Measurements from ENCODE around the gene CPA4. TPM values are rescaled to one million over a fixed set of nuclear protein-coding genes. Genes with fewer than 3 reads are reported as not detected.
"Not testable (repeated sequence)": the region's sequence is repeated elsewhere in the genome, so short reads cannot be mapped to it uniquely, and the experiment has no call there.

The CPA4 gene
- total RNA-seq, 2 experiments from 2014 or later: not detected

GRCh38 chr7:130319541-130319940, 26.6 kb downstream of the CPA4 start:
- H3K27me3 Mint-ChIP-seq: no peaks in the 10 kb centered on the region
- ChIA-PET POLR2A (no interaction called here), CTCF (no interaction called here)
- no peak overlapping the region for H3K27ac Mint-ChIP-seq
- no peaks in the 10 kb centered on the region for H3K36me3 Mint-ChIP-seq (ENCODE audit: low read depth)
- no peak overlapping the region for H3K4me3 Mint-ChIP-seq
- no peaks in the 10 kb centered on the region for H3K9me3 Mint-ChIP-seq
- no peaks in the 10 kb centered on the region for H3K4me1 Mint-ChIP-seq
- no peak for DNase-seq

- DNase-seq; H3K4me3 Mint-ChIP-seq; H3K4me1 Mint-ChIP-seq; H3K36me3 Mint-ChIP-seq (ENCODE audit: low read depth); H3K9me3 Mint-ChIP-seq; POLR2A ChIA-PET; H3K27me3 Mint-ChIP-seq; H3K27ac Mint-ChIP-seq: not testable (repeated sequence)
- CTCF ChIA-PET: interaction anchor here (0.6 kb wide), 1 partner anchor 204 kb away, joined by 3 read pairs; no protein-coding TSS in a partner anchor
These were observed 28.7 kb downstream of the CPA4 start for GRCh38 chr7:130321542-130322229.

GRCh38 chr7:130322615-130323014, 29.7 kb downstream of the CPA4 start:
- Mint-ChIP-seq H3K4me3 (no peak overlapping the region), H3K27ac (no peak overlapping the region), H3K9me3 (no peaks in the 10 kb centered on the region), H3K27me3 (no peaks in the 10 kb centered on the region), H3K4me1 (no peaks in the 10 kb centered on the region), H3K36me3 (ENCODE audit: low read depth) (no peaks in the 10 kb centered on the region)
- no peak for DNase-seq
- ChIA-PET POLR2A (no interaction called here), CTCF (no interaction called here)

- no peaks in the 10 kb centered on the region for H3K4me1 Mint-ChIP-seq
- no peak overlapping the region for H3K4me3 Mint-ChIP-seq
- ChIA-PET CTCF (interaction anchor here (0.6 kb wide), 1 partner anchor 24 kb away, joined by 3 read pairs; no protein-coding TSS in a partner anchor), POLR2A (no interaction called here)
- no peak overlapping the region for H3K27ac Mint-ChIP-seq
- no peak for DNase-seq
- H3K36me3 Mint-ChIP-seq (ENCODE audit: low read depth): no peaks in the 10 kb centered on the region
- no peaks in the 10 kb centered on the region for H3K9me3 Mint-ChIP-seq
- no peaks in the 10 kb centered on the region for H3K27me3 Mint-ChIP-seq
These were observed 31.5 kb downstream of the CPA4 start for GRCh38 chr7:130324306-130324943.

- ChIA-PET CTCF (no interaction called here), POLR2A (no interaction called here)
- Mint-ChIP-seq H3K9me3 (no peaks in the 10 kb centered on the region), H3K27me3 (no peaks in the 10 kb centered on the region), H3K27ac (no peak overlapping the region), H3K36me3 (ENCODE audit: low read depth) (no peaks in the 10 kb centered on the region), H3K4me1 (no peaks in the 10 kb centered on the region), H3K4me3 (no peak overlapping the region)
- no peak for DNase-seq
These were observed 36.7 kb downstream of the CPA4 start for GRCh38 chr7:130329681-130330080.

GRCh38 chr7:130332259-130333053, 39.5 kb downstream of the CPA4 start:
- Mint-ChIP-seq H3K4me3 (no peak overlapping the region), H3K27me3 (peaks cover 2% of the 10 kb centered on the region), H3K36me3 (ENCODE audit: low read depth) (no peaks in the 10 kb centered on the region), H3K4me1 (no peaks in the 10 kb centered on the region), H3K9me3 (no peaks in the 10 kb centered on the region), H3K27ac (no peak overlapping the region)
- ChIA-PET POLR2A (no interaction called here), CTCF (interaction anchor here (0.8 kb wide), 1 partner anchor 18 kb away, joined by 4 read pairs; no protein-coding TSS in a partner anchor)
- no peak for DNase-seq

GRCh38 chr7:130333832-130334231, 40.9 kb downstream of the CPA4 start:
- CTCF ChIA-PET: interaction anchor here (1.2 kb wide), 1 partner anchor 151 kb away, joined by 3 read pairs; no protein-coding TSS in a partner anchor
- POLR2A ChIA-PET: no interaction called here
- Mint-ChIP-seq H3K4me3 (no peak overlapping the region), H3K9me3 (no peaks in the 10 kb centered on the region), H3K36me3 (ENCODE audit: low read depth) (no peaks in the 10 kb centered on the region), H3K4me1 (no peaks in the 10 kb centered on the region), H3K27ac (no peak overlapping the region), H3K27me3 (peaks cover 2% of the 10 kb centered on the region)
- DNase-seq: no peak

- Mint-ChIP-seq H3K4me1 (no peaks in the 10 kb centered on the region), H3K9me3 (no peaks in the 10 kb centered on the region), H3K27me3 (peaks cover 2% of the 10 kb centered on the region), H3K36me3 (ENCODE audit: low read depth) (no peaks in the 10 kb centered on the region), H3K4me3 (no peak overlapping the region), H3K27ac (no peak overlapping the region)
- ChIA-PET CTCF (interaction anchor here (1.2 kb wide), 1 partner anchor 150 kb away, joined by 3 read pairs; no protein-coding TSS in a partner anchor), POLR2A (no interaction called here)
- DNase-seq: no peak
These were observed 41.3 kb downstream of the CPA4 start for GRCh38 chr7:130334274-130334673.

- CTCF ChIA-PET: interaction anchor here (0.6 kb wide), 1 partner anchor 306 kb away, joined by 3 read pairs; no protein-coding TSS in a partner anchor
- no peak overlapping the region for H3K27ac Mint-ChIP-seq
These were observed 44.5 kb downstream of the CPA4 start for GRCh38 chr7:130337410-130337971.

GRCh38 chr7:130338233-130338632, 45.3 kb downstream of the CPA4 start:
- Mint-ChIP-seq H3K4me1 (no peaks in the 10 kb centered on the region), H3K4me3 (no peak overlapping the region), H3K27ac (no peak overlapping the region), H3K36me3 (ENCODE audit: low read depth) (no peaks in the 10 kb centered on the region), H3K9me3 (peaks cover 2% of the 10 kb centered on the region), H3K27me3 (peaks cover 2% of the 10 kb centered on the region)
- ChIA-PET POLR2A (interaction anchor here (0.6 kb wide), 1 partner anchor 506 kb away, joined by 4 read pairs; no protein-coding TSS in a partner anchor), CTCF (no interaction called here)
- no peak for DNase-seq

More at GRCh38 chr7:130337410-130337971, 44.5 kb downstream of the CPA4 start:
- Mint-ChIP-seq H3K9me3 (peaks cover 2% of the 10 kb centered on the region), H3K4me1 (no peaks in the 10 kb centered on the region), H3K36me3 (ENCODE audit: low read depth) (no peaks in the 10 kb centered on the region), H3K4me3 (no peak overlapping the region), H3K27me3 (peaks cover 2% of the 10 kb centered on the region)
- POLR2A ChIA-PET: no interaction called here
- DNase-seq: no peak

GRCh38 chr7:130341882-130342281, 48.9 kb downstream of the CPA4 start:
- peaks cover 2% of the 10 kb centered on the region for H3K9me3 Mint-ChIP-seq
- no peak for DNase-seq
- ChIA-PET POLR2A (no interaction called here), CTCF (no interaction called here)
- H3K27me3 Mint-ChIP-seq: peaks cover 1% of the 10 kb centered on the region
- no peaks in the 10 kb centered on the region for H3K36me3 Mint-ChIP-seq (ENCODE audit: low read depth)
- H3K27ac Mint-ChIP-seq: no peak overlapping the region
- H3K4me3 Mint-ChIP-seq: no peak overlapping the region
- H3K4me1 Mint-ChIP-seq: no peaks in the 10 kb centered on the region

GRCh38 chr7:130342701-130343380, 49.9 kb downstream of the CPA4 start:
- peaks cover 1% of the 10 kb centered on the region for H3K27me3 Mint-ChIP-seq
- no peaks in the 10 kb centered on the region for H3K36me3 Mint-ChIP-seq (ENCODE audit: low read depth)
- ChIA-PET CTCF (no interaction called here), POLR2A (no interaction called here)
- no peak overlapping the region for H3K27ac Mint-ChIP-seq
- H3K4me1 Mint-ChIP-seq: no peaks in the 10 kb centered on the region
- H3K9me3 Mint-ChIP-seq: peaks cover 2% of the 10 kb centered on the region
- H3K4me3 Mint-ChIP-seq: no peak overlapping the region
- DNase-seq: no peak
